Nephron progenitor cell (in vitro differentiated cells): ENCODE data around the gene AGBL4.

ENCODE experiments used
- DNase-seq: peaks from one replicate; pipeline ENCODE4 v3.0.0; 2021
- H3K27ac Mint-ChIP-seq: 2 replicates; pipeline ENCODE4 v1.8.0; 2021; ENCODE audit warnings: mild to moderate bottlenecking, moderate library complexity, mixed read lengths
- H3K27me3 Mint-ChIP-seq: 2 replicates; pipeline ENCODE4 v1.8.0; 2021; ENCODE audit warnings: mild to moderate bottlenecking, low read depth, mixed read lengths; ENCODE audit not compliant: poor library complexity
- H3K36me3 Mint-ChIP-seq: 2 replicates; pipeline ENCODE4 v1.8.0; 2021; ENCODE audit warnings: low read depth, mixed read lengths
- H3K4me1 Mint-ChIP-seq: 2 replicates; pipeline ENCODE4 v1.8.0; 2021; ENCODE audit warnings: mixed read lengths
- H3K4me3 Mint-ChIP-seq: 2 replicates; pipeline ENCODE4 v1.8.0; 2021; ENCODE audit warnings: mild to moderate bottlenecking, moderate library complexity, mixed read lengths
- H3K9me3 Mint-ChIP-seq: 2 replicates; pipeline ENCODE4 v1.8.0; 2021; ENCODE audit warnings: mild to moderate bottlenecking, moderate library complexity, mixed read lengths
- CTCF ChIP-seq: fragments of 200-600 bp; sonication (generic); IDR thresholded peaks from 2 replicates; pipeline ENCODE4 v1.5.0; 2021; ENCODE audit warnings: antibody characterized with exemption

AGBL4 gene

DNA sequence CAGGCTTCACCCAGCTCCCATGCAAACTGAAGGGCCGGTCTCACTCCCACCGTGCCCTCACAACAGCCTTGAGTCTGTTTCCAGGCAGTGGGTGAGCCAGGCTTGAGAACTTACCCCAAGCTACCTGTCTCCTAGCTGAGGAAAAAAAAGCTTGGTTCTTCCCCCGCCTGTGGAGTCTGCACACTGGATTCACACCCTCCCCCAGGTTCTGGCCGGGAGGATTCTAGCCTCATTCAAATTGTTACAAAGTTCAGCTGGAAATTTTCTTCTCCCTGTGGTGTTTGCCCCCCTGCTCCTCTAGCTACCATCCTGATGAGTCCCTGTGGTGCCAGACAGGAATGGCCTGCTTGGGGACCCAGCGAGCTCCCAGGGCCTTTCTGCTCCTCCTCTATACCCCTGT is 471.7 kb downstream of the AGBL4 start:
- Mint-ChIP-seq H3K27ac (no peak overlapping the region), H3K36me3 (no peaks in the 10 kb centered on the region), H3K4me3 (no peak overlapping the region), H3K4me1 (no peaks in the 10 kb centered on the region), H3K27me3 (no peaks in the 10 kb centered on the region), H3K9me3 (peaks cover 84% of the 10 kb centered on the region)
- TF ChIP-seq CTCF, result no peak
- no peak for DNase-seq

DNA sequence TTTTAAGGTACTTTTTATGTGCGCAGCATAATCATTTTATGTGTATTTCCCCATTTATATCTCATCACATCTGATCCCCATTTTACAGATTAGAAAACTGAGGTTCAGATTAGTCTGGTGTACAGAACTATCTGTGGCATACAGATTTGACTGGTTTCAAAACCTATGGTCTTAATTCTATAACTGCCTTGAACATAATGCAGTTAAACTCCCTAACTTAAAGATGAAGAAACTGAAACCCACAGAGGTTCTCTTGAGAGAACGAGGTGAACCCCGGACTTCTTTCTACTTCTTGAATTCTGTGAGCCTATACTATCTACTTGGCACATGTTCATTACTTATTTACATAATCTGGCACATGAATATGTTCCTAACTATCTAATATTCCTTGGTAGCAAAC is 479.1 kb downstream of the AGBL4 start:
- Mint-ChIP-seq H3K27me3 (no peaks in the 10 kb centered on the region), H3K27ac (no peak overlapping the region), H3K9me3 (peaks cover 81% of the 10 kb centered on the region), H3K4me1 (no peaks in the 10 kb centered on the region), H3K4me3 (no peak overlapping the region), H3K36me3 (no peaks in the 10 kb centered on the region)
- TF ChIP-seq CTCF, result no peak
- DNase-seq, result no peak

DNA sequence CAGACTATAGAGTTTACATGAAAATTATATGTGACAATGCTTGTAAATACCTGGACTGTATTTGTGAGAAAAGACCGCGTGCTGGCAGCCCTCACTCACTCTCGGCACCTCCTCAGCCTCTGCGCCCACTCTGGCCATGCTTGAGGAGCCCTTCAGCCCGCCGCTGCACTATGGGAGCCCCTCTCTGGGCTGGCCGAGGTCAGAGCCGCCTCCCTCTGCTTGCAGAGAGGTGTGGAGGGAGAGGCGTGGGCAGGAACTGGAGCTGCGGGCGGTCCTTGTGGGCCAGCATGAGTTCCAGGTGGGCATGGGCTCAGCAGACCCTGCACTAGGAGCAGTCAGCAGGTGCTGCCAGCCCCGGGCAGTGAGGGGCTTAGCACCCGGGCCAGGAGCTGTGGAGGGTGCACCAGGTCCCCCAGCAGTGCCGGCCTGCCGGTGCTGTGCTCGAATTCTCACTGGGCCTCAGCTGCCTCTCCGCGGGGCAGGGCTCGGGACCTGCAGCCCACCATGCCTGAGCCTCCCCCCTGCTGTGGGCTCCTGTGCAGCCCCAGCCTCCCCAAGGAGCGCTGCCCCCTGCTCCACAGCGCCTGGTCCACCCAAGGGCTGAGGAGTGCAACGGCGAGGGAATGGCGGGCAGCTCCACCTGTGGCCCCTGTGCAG is 482.5 kb downstream of the AGBL4 start:
- H3K36me3 Mint-ChIP-seq, result no peaks in the 10 kb centered on the region
- no peaks in the 10 kb centered on the region for H3K27me3 Mint-ChIP-seq
- no peaks in the 10 kb centered on the region for H3K4me1 Mint-ChIP-seq
- no peak for TF ChIP-seq CTCF
- H3K4me3 Mint-ChIP-seq, result no peak overlapping the region
- peaks cover 73% of the 10 kb centered on the region for H3K9me3 Mint-ChIP-seq
- no peak overlapping the region for H3K27ac Mint-ChIP-seq
- no peak for DNase-seq

GRCh38 chr1:49527606-49528305 is 496.0 kb downstream of the AGBL4 start:
- Mint-ChIP-seq H3K36me3 (no peaks in the 10 kb centered on the region), H3K27me3 (peaks cover 3% of the 10 kb centered on the region), H3K27ac (no peak overlapping the region), H3K4me1 (no peaks in the 10 kb centered on the region), H3K4me3 (no peak overlapping the region), H3K9me3 (peaks cover 60% of the 10 kb centered on the region)
- TF ChIP-seq CTCF, result no peak
- no peak for DNase-seq

DNA sequence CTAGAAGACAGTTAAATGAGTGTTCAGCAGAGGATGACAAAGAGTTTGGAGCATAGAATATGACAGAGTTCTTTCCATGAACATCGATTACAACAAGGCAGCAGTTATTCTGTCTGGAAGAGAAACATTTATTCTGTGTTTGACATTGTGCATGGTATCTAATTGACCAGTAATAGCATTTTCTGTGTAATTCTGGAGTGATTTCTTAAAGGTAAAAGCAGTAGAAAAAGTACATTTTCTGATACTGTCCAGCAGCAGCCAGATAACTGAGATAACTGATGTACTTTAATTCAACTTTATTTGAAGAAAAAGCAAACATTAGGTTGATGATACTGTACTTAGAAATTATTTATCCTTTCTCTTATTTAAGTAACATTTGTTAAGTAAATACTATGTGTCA is 497.1 kb downstream of the AGBL4 start:
- TF ChIP-seq CTCF, result no peak
- Mint-ChIP-seq H3K27me3 (peaks cover 3% of the 10 kb centered on the region), H3K36me3 (no peaks in the 10 kb centered on the region), H3K4me1 (no peaks in the 10 kb centered on the region), H3K9me3 (peaks cover 69% of the 10 kb centered on the region), H3K4me3 (no peak overlapping the region), H3K27ac (no peak overlapping the region)
- DNase-seq, result no peak

GRCh38 chr1:49523764-49524163 is 500.0 kb downstream of the AGBL4 start:
- TF ChIP-seq CTCF, result no peak
- H3K4me1 Mint-ChIP-seq, result no peaks in the 10 kb centered on the region
- peaks cover 81% of the 10 kb centered on the region for H3K9me3 Mint-ChIP-seq
- no peaks in the 10 kb centered on the region for H3K36me3 Mint-ChIP-seq
- no peak overlapping the region for H3K27ac Mint-ChIP-seq
- no peak overlapping the region for H3K4me3 Mint-ChIP-seq
- no peak for DNase-seq
- peaks cover 3% of the 10 kb centered on the region for H3K27me3 Mint-ChIP-seq
